NCI-H2029 (cell line): Measurements from ENCODE around the gene ADSS2.

ENCODE experiments used
- DNase-seq: peaks from one replicate; lab custom pipeline; 2025; lab: John Stamatoyannopoulos, UW

The ADSS2 gene

GRCh38 chr1:244445320-244446181 is 6.2 kb downstream of the ADSS2 start:
- DNase-seq, result no peak

GRCh38 chr1:244444854-244445253 is 6.9 kb downstream of the ADSS2 start:
- DNase-seq, result no peak

- DNase-seq, result no peak
These were observed 8.9 kb downstream of the ADSS2 start for GRCh38 chr1:244442850-244443249.

DNA sequence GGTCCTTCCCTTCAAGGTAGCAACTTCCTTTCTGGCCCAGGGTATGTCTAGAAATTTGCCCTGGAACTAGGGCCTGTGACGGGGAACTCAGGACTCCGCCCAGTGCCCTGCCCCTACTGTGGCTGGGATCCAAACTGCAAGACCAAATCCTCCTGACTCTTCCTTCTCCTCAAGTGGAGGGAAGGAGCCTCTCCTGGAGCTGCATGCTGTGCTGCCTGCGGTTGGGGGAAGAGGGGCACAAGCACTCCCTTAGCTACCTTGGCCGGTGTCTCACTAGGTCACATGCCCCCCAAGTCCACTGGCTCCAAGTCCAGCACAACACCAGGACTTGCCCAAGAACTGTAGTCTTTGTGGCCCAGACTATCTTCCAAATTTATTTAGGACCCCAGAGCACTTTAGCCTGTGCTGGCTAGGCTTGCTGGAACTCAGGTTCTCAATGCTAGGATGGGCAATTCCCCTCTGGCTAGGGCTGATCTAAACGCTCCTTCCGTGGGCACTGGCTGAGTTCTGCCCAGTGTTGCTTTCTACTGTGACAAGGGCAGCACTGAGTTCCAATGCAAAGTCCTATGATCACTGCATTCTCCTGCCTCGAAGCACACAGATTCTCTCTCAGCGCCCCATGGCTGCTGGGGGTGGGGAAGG is 12.2 kb downstream of the ADSS2 start:
- DNase-seq, result no peak

DNA sequence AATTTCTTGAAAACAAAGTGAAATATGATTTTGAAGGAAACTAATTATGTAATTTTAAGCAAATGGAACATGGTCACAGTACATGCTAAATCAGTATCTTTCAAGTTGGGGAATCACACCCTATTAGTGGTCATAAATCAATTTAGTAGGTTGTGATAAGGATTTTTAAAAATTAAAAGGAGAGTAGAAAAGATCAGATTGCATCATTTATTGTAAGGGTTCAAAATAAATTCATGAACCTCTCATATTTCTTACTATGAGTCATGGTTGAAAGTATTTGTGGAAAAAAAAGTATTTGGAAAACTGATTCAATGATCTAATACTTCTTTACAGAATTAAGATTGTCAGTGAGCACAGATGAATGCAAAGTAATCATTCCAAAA is 14.6 kb downstream of the ADSS2 start:
- DNase-seq, result no peak

- DNase-seq, result no peak
These were observed 15.2 kb downstream of the ADSS2 start for GRCh38 chr1:244436336-244437085.

DNA sequence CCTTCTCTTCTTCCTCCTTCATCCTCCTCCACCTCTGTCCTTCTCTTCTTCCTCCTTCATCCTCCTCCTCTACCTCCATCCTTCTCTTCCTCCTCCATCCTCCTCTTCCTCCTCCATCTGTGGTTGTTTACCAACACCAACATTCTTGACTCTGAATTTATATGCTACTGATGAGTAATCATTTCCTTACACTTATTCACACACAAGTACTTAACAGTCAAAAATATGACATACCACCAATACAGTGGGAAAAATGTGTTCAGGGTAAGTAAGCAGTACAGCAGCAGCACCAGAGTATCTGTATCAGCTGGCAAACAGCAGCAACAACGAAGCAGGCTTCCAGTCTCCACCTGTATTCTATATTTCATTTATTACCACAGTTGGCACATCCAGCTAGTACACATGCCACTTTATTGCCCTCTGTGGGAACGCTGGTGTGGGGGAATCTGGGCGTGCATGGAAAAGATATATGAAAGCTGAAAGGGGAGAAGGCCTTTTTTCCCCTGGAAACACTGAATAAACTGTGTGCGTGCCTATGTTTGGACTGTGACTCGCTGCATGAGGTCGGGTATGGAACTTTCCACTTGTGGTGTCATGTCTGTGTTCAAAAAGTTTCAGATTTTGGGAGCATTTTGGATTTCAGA is 16.0 kb downstream of the ADSS2 start:
- no peak for DNase-seq

- DNase-seq, result no peak
These were observed 20.5 kb downstream of the ADSS2 start for GRCh38 chr1:244431166-244431565.

DNA sequence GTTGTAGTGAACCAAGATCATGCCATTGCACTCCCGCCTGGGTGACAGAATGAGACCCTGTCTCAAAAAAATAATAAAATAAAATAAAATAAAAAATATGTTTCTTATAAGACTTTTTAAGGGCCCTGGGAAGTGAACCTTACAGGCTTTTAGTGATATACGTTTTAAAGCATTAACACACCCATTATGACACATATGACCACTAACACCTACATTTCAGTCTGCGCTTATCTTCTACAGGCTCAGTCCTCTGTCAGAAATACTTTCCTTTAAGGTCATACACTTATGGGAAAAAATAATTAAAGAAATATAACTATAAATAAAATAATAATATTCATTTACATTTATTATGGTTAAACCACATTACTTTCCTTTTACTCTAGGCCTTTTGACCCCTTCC is 21.9 kb downstream of the ADSS2 start:
- DNase-seq, result no peak

- no peak for DNase-seq
These were observed 24.1 kb downstream of the ADSS2 start for GRCh38 chr1:244427647-244428046.

DNA sequence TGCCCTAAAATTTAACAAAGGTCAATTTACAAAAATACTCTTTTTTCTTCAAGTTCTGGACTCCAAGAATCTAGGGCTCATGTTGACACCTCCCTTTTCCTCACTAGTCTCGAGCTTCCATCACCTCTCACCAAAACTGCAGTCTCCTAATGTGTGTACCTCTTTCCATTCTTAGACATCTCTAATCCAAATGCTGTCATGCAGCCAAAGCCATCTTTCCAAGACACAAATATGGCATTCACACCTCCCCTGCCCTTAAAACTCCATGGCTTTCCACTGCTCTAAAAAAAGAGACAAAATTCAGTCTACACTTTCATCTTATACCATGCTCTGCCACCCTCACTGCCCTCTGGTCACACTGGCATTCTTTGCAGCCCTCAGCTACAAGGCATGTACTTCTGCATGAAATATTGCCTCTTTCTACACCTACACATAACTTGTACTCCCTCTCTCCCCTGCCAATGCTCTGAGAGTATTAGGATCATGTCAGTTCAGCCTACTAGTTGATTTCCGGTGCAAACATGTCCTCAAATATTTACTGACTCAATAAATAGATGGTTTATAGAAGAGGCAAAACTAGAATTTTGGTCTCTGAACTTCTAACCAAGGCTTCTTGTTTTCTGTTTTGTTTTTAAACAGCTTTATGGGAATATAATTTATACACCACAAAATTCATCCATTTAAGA is 26.9 kb downstream of the ADSS2 start:
- no peak for DNase-seq

DNA sequence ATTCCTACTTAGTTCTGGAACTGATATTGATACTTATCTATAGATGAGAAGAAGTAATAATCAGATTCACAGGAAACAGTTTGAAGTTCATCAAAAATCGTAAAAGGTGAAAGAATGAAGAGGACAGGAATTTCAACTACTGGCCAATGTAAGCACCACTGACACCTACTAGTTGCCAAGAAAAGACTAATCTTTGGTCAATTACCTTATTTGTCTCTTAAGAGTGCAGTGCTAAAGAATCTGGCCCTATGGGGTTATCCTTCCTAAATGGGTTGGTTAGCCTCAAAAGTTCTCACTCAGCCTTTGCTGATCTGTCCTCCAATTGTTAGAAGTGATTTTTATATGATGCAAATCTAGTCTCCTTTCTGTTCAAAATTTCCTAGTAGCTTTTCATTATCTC is 29.5 kb downstream of the ADSS2 start:
- DNase-seq, result no peak

DNA sequence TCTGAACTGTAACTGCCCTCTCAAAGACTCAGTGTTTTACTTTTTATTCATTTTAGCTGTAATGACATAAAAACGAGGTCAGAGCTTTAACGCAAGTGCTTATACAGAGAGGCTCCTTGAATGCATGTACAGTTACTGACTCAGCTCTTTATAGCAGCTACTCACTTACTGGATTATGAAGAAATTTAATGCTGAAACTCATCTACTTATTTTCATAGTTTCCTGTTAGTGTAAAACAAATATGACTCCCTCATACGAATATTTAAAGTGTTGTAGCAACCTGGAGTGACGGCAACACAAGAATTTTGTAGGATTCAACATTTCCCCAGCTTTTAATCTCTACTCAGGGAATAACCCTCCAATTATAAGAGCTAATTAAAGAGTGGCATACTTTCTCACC is 32.7 kb downstream of the ADSS2 start:
- DNase-seq, result no peak

DNA sequence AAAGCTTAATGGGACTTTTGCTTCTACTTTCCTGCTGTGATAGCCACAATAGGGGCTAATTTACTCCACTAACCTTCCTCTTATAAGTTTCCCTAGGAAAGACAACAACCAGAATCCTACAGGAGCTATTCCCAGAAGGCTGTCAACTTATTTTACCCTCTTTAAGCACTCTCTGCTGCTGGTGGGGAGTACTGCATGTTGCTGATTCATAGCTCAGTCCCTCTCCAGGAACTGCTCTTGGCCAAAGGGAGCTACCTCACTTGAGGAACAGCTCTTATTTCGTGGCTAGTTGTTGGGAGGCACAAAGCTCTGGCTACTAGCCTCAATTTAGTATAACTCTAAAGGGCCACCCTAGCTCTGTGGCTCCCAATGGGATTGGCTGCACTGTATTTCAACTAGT is 37.2 kb downstream of the ADSS2 start:
- no peak for DNase-seq

DNA sequence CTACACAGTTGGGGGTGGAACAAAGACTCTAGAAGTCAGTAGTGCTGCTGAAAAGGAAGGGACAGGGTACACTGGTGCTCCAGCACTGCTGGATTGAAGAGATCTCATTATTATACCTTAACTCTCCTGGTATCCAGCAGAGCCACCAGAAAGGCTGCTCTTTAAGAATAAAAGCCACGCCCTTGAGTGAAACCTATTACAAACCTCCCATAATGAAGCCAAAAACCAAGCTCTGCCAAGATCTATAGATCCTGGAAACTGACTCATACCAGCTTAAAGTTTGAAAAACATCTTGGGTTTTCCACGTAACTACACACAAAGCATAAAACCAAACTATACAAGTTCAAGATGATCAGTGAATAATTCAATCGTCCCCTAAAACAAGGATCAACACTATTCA is 38.0 kb downstream of the ADSS2 start:
- DNase-seq, result no peak

DNA sequence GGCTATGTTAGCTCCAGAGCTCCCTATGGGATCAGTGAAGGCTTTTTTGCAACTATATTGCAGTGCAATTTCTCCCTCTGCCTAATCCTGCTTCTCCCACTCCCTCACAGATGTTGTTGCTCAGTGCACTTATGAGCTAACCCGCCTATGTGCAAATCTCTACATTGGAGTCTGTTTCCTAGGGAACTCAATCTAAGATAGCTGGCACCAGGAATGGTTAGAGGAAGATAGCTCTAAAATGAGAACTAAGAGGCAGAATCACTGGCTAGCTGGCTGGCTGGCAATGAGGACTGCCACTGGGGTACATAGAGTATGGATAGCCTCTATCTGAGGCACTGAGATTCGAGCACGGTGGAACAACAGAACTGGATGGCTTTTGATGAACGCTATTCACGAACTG is 39.5 kb downstream of the ADSS2 start:
- DNase-seq, result no peak

GRCh38 chr1:244409701-244410100 is 42.0 kb downstream of the ADSS2 start:
- no peak for DNase-seq

DNA sequence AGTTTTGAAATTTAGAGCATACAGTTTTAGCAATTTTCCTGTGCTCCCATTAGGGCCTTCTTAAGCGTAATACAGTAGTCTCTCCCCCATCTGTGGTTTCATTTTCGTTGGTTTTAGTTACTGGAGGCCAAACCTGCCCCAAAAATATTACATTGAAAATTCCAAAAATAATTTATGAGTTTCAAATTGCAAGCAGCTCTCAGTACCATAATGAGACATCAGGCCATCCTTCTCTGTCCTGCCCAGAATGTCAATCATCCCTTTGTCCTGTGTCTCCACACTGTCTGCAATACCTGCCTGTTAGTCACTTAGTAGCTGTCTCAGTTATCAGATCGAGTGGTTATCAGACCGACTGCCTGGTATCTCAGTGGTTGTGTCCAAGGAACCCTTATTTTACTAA is 45.4 kb downstream of the ADSS2 start:
- DNase-seq, result no peak

DNA sequence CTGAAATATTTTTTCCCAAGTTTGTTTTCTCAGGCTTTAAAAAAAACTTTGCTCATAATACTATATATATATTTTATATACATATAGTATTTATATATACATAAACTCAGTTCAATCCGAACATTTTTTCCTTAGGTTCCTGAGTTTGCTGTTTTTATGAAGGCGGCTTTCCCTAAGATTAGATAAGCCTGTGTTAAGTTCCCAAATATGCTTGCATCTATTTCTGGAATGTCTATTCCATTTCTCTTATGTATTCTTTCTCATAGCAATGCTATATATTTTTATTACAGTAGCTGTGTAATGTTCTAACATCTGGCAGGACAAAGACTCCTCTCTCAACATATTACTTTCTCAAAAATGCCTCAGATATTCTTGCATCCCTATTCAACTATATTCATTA is 45.9 kb downstream of the ADSS2 start:
- no peak for DNase-seq

- DNase-seq, result no peak
These were observed 48.3 kb downstream of the ADSS2 start for GRCh38 chr1:244403431-244403830.

DNA sequence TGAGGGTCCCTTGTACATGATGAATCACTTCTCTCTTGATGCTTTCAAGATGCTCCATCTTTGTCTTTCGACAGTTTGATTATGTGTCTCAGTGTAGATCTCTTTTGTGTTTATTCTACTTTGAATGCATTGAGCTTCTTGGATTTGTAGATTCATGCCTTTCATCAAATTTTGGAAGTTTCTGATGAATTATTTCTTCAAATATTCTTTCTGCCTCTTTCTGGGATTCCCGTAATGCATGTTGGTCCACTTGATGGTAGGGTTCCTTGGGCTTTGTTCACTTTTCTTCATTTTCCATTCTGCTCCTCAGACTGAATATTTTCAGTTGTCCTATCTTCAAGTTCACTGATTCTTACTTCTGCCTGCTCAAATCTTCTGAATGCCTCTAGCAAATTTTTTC is 50.7 kb downstream of the ADSS2 start:
- DNase-seq, result no peak

DNA sequence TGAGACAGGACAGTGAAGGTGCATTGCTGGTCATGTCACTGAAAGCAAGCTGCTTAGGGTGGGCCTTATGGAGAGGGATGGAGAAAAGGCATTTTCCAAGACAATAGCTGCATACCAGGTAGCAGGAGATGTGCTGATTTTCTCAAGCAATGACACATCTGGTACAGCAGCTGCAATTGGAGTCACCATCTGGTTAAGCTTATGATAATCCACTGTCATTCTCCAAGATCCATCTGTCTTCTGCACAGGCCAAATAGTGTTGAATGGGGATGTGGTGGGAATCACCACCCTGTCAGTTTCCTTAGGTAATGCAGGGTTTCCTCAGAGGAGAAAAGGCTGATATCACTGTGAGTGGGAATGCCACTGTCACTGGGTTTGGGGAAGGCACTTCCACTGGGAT is 54.6 kb downstream of the ADSS2 start:
- DNase-seq, result no peak
